OCI-LY1 (cell line): Measurements from ENCODE around the gene DBET.
"Not testable (repeated sequence)": the region's sequence is repeated elsewhere in the genome, so short reads cannot be mapped to it uniquely, and the experiment has no call there.

ENCODE experiments used
- CTCF ChIP-seq: fragments of 200-600 bp; sonication (generic), shearing (Covaris generic); IDR thresholded peaks from 2 replicates; pipeline ENCODE4 v1.5.1; 2017; ENCODE audit warnings: mild to moderate bottlenecking, antibody characterized with exemption, low read length, moderate library complexity, mixed read lengths
- EZH2 ChIP-seq: fragments of 200-600 bp; sonication (generic), shearing (Covaris generic); IDR thresholded peaks from 2 replicates; pipeline ENCODE4 v1.8.0; 2017; ENCODE audit warnings: borderline replicate concordance, mixed run types, mild to moderate bottlenecking, antibody characterized with exemption, low read length, moderate library complexity, mixed read lengths

- TF ChIP-seq CTCF, EZH2: not testable (repeated sequence)
Measured at GRCh38 chr4:190101525-190101924, 37.2 kb downstream of the DBET start.
